Mesenchymal stem cell (in vitro differentiated cells and primary cell): ENCODE results near the gene BRD7.
A peak's percentile ranks its signal among the peaks of the same experiment; 100 is the strongest.

Source experiments
- DNase-seq: peaks from one replicate; pipeline ENCODE4 v3.0.0-alpha.2; 2013
- H2AFZ ChIP-seq: one replicate; pipeline ENCODE4 v1.6.1; 2013; ENCODE audit warnings: low read depth, mild to moderate bottlenecking, control low read depth, inconsistent platforms, low read length, moderate library complexity
- H2AK5ac ChIP-seq: 2 replicates; pipeline ENCODE4 v1.6.1; 2013; ENCODE audit warnings: low read length, moderate library complexity, mild to moderate bottlenecking, inconsistent platforms; ENCODE audit not compliant: severe bottlenecking
- H2BK120ac ChIP-seq: one replicate; pipeline ENCODE4 v1.6.1; 2013; ENCODE audit warnings: low read depth, mild to moderate bottlenecking, inconsistent platforms, low read length, moderate library complexity
- H2BK12ac ChIP-seq, 2 experiments: one replicate each; pipeline ENCODE4 v1.6.1; 2013; ENCODE audit warnings: inconsistent platforms in 2 of 2, low read length in 2 of 2, mild to moderate bottlenecking in 2 of 2, moderate library complexity in 2 of 2, control low read depth in 1 of 2
- H2BK15ac ChIP-seq: one replicate; pipeline ENCODE4 v1.6.1; 2013; ENCODE audit warnings: mild to moderate bottlenecking, low read depth, inconsistent platforms; ENCODE audit not compliant: poor library complexity, severe bottlenecking
- H2BK5ac ChIP-seq: 2 replicates; pipeline ENCODE4 v1.6.1; 2013; ENCODE audit warnings: low read depth, mild to moderate bottlenecking, low read length, control low read depth, inconsistent platforms; ENCODE audit not compliant: poor library complexity, severe bottlenecking
- H3K14ac ChIP-seq, 2 experiments: one replicate each; pipeline ENCODE4 v1.6.1; 2013; ENCODE audit warnings: inconsistent platforms in 2 of 2, low read length in 2 of 2, control low read depth in 1 of 2, mild to moderate bottlenecking in 1 of 2, moderate library complexity in 1 of 2
- H3K18ac ChIP-seq, 2 experiments: one replicate each; pipeline ENCODE4 v1.6.1; 2013; ENCODE audit warnings: inconsistent platforms in 2 of 2, low read length in 2 of 2, control low read depth in 1 of 2, low read depth in 1 of 2, mild to moderate bottlenecking in 1 of 2
- H3K23ac ChIP-seq, 2 experiments: one replicate each; pipeline ENCODE4 v1.6.1; 2013; ENCODE audit warnings: inconsistent platforms in 2 of 2, low read length in 2 of 2, mild to moderate bottlenecking in 2 of 2, moderate library complexity in 2 of 2, control low read depth in 1 of 2
- H3K27ac ChIP-seq: 2 replicates; pipeline ENCODE4 v1.5.1; 2013; ENCODE audit warnings: mild to moderate bottlenecking, moderate library complexity, low read length, control low read depth, inconsistent platforms; ENCODE audit not compliant: poor library complexity, severe bottlenecking
- H3K27me3 ChIP-seq, 2 experiments: 2 replicates each; pipeline versions ENCODE4 v1.6.1 to v1.7.0; 2013; ENCODE audit warnings: low read length in 2 of 2, mild to moderate bottlenecking in 2 of 2, moderate library complexity in 2 of 2, control low read depth in 1 of 2, inconsistent platforms in 1 of 2; ENCODE audit not compliant: control insufficient read depth in 1 of 2, insufficient read depth in 1 of 2
- H3K36me3 ChIP-seq, 2 experiments: 2 replicates each; pipeline versions ENCODE4 v1.6.1 to v1.7.0; 2013; ENCODE audit warnings: low read length in 2 of 2, control low read depth in 1 of 2, inconsistent platforms in 1 of 2, low read depth in 1 of 2, mild to moderate bottlenecking in 1 of 2; ENCODE audit not compliant: insufficient read depth in 2 of 2, control insufficient read depth in 1 of 2
- H3K4ac ChIP-seq, 2 experiments: one replicate each; pipeline ENCODE4 v1.6.1; 2013; ENCODE audit warnings: inconsistent platforms in 2 of 2, low read length in 2 of 2, mild to moderate bottlenecking in 2 of 2, moderate library complexity in 2 of 2, control low read depth in 1 of 2, low read depth in 1 of 2
- H3K4me1 ChIP-seq: 2 replicates; pipeline ENCODE4 v1.6.1; 2013; ENCODE audit warnings: low read depth, low read length, control low read depth; ENCODE audit not compliant: control insufficient read depth, insufficient read depth
- H3K4me2 ChIP-seq: 2 replicates; pipeline ENCODE4 v1.6.1; 2013; ENCODE audit warnings: low read length, mild to moderate bottlenecking, inconsistent platforms; ENCODE audit not compliant: poor library complexity, severe bottlenecking
- H3K4me3 ChIP-seq, 2 experiments: 2 replicates each; pipeline versions ENCODE4 v1.5.1 to v1.7.0; 2013; ENCODE audit warnings: low read length in 2 of 2, mild to moderate bottlenecking in 2 of 2, control low read depth in 1 of 2, low read depth in 1 of 2; ENCODE audit not compliant: insufficient read depth in 1 of 2
- H3K79me1 ChIP-seq: replicated peaks from 2 replicates; pipeline ENCODE4 v1.6.1; 2013; ENCODE audit warnings: mild to moderate bottlenecking, control low read depth, low read length, inconsistent platforms; ENCODE audit not compliant: poor library complexity, severe bottlenecking
- H3K9ac ChIP-seq: 2 replicates; pipeline ENCODE4 v1.7.0; 2013; ENCODE audit warnings: mild to moderate bottlenecking, low read length, moderate library complexity
- H3K9me3 ChIP-seq: 2 replicates; pipeline ENCODE4 v1.7.0; 2013; ENCODE audit warnings: mild to moderate bottlenecking, low read length; ENCODE audit not compliant: control insufficient read depth
- H4K8ac ChIP-seq: one replicate; pipeline ENCODE4 v1.6.1; 2013; ENCODE audit warnings: inconsistent platforms, mild to moderate bottlenecking, low read length, moderate library complexity
- H4K91ac ChIP-seq: one replicate; pipeline ENCODE4 v1.6.1; 2013; ENCODE audit warnings: mild to moderate bottlenecking, low read length, inconsistent platforms
- WGBS: methylation state at CpG from one replicate; pipeline ENCODE4 v1.1.7; 2013; ENCODE audit warnings: mixed read lengths; 5-methylcytosine and 5-hydroxymethylcytosine counted together

BRD7 gene

DNA sequence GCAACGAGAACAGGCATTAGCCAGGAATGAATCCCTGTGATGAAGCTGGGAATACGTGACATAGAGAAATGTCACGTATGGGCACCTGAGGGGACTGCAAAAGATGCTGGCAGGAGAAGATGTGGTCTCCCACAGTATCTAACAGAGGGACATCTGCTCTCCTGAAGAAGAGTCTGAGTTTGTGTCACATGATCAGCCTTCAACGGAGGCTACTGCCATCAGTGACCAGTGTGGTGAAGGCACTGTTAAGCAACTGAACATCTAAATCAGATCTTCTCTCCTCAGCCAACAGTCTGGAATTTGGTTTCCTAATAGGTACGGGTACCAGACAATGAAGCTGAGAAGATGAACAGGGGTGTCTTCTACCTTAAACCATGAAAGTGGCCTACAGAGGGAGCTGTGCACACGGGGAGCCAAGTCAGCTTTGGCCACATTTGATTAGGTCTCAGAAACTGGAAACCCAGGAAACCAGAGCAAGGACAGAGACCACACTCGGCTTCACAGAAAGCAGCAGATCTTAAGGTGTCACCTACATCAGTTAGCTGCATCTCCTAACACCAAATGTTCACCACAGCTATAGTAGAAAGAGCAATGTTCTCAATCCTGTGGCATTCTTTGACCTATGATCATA, 41.8 kb downstream of the BRD7 start:
- Histone ChIP-seq H3K14ac (no peak overlapping the region), H4K8ac (no peak overlapping the region), H3K4me3 (no peak overlapping the region), H3K27me3 (no peaks in the 10 kb centered on the region), H2BK12ac (no peak overlapping the region), H3K9ac (peak overlapping the region; percentile 52), H2AK5ac (no peak overlapping the region), H3K9me3 (no peaks in the 10 kb centered on the region), H2BK5ac (no peak overlapping the region), H2BK15ac (no peak overlapping the region), H3K4me2 (no peak overlapping the region), H3K4ac (no peak overlapping the region), H4K91ac (peak overlapping the region; percentile 31), H3K23ac (no peak overlapping the region), H3K4me1 (peaks cover 5% of the 10 kb centered on the region), H3K18ac (no peak overlapping the region), H3K36me3 (peaks cover 15 to 76% of the 10 kb centered on the region in 2 experiments), H3K27ac (no peak overlapping the region), H2AFZ (no peak overlapping the region), H3K79me1 (peaks cover 15% of the 10 kb centered on the region), H2BK120ac (no peak overlapping the region)
- DNase-seq: peak; percentile 44
- 83% methylated on average over 7 of the region's 7 CpGs for WGBS

DNA sequence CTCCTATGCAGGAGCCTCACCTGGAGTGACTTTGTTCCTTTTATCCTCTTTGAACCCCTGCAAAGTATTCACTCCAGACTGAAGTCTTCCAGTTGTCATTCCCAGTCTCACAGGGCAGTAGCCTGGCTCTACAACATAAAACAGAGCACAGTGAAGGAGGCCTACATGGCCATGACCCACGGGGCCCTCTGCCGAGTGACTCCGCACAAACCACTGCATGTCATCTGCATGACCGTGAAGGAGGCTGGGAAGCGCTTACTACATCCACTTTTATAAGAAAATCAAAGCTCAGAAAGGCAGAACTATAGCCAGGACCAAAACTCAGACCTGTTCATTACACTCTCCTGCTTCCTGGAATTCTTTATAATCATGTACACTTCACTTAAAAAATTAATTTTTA, 42.5 kb downstream of the BRD7 start:
- H2BK12ac ChIP-seq: no peak overlapping the region
- WGBS: 93% methylated on average over 5 of the region's 5 CpGs
- no peak overlapping the region for H3K4me3 ChIP-seq
- no peak overlapping the region for H2BK5ac ChIP-seq
- no peak overlapping the region for H2AK5ac ChIP-seq
- peaks cover 15 to 75% of the 10 kb centered on the region in 2 experiments for H3K36me3 ChIP-seq
- DNase-seq: no peak
- H3K18ac ChIP-seq: no peak overlapping the region
- H3K4me2 ChIP-seq: no peak overlapping the region
- no peak overlapping the region for H3K9ac ChIP-seq
- no peak overlapping the region for H3K14ac ChIP-seq
- H2BK120ac ChIP-seq: no peak overlapping the region
- H2BK15ac ChIP-seq: no peak overlapping the region
- no peaks in the 10 kb centered on the region for H3K27me3 ChIP-seq
- no peak overlapping the region for H4K8ac ChIP-seq
- no peak overlapping the region for H2AFZ ChIP-seq
- no peak overlapping the region for H3K4ac ChIP-seq
- H4K91ac ChIP-seq: no peak overlapping the region
- no peak overlapping the region for H3K23ac ChIP-seq
- H3K27ac ChIP-seq: no peak overlapping the region
- peaks cover 12% of the 10 kb centered on the region for H3K79me1 ChIP-seq
- H3K9me3 ChIP-seq: no peaks in the 10 kb centered on the region
- peaks cover 5% of the 10 kb centered on the region for H3K4me1 ChIP-seq

DNA sequence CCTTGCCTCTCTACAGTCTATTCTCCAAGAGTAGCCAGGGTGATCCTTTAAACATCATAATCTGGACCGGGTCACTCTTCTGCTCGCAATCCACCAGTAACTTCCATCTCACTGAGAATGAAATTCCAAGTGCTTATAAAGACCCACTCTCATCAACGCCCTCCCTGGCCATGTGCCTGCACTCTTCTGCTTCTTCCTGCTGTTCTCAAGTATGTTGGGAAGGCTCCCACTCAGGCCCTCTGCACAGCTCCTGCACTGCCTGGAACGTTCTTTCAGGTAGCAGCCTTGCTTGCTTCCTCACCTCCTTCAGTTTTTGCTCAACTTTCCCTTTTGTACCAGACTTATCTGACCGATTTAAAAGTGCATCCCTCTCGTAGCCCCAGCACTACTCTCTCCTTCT, 44.4 kb downstream of the BRD7 start:
- H3K27ac ChIP-seq: no peak overlapping the region
- H2BK5ac ChIP-seq: no peak overlapping the region
- no peak overlapping the region for H3K4ac ChIP-seq
- H2AK5ac ChIP-seq: no peak overlapping the region
- H2BK12ac ChIP-seq: no peak overlapping the region
- no peaks in the 10 kb centered on the region for H3K27me3 ChIP-seq
- peaks cover 12% of the 10 kb centered on the region for H3K79me1 ChIP-seq
- H3K23ac ChIP-seq: no peak overlapping the region
- no peak overlapping the region for H3K18ac ChIP-seq
- H3K4me3 ChIP-seq: no peak overlapping the region
- 96% methylated on average over 6 of the region's 6 CpGs for WGBS
- H3K14ac ChIP-seq: no peak overlapping the region
- no peak overlapping the region for H2BK120ac ChIP-seq
- no peak overlapping the region for H3K4me2 ChIP-seq
- H3K9ac ChIP-seq: no peak overlapping the region
- H4K8ac ChIP-seq: no peak overlapping the region
- DNase-seq: no peak
- H3K9me3 ChIP-seq: no peaks in the 10 kb centered on the region
- H4K91ac ChIP-seq: no peak overlapping the region
- peaks cover 24 to 89% of the 10 kb centered on the region in 2 experiments for H3K36me3 ChIP-seq
- no peak overlapping the region for H2BK15ac ChIP-seq
- H2AFZ ChIP-seq: no peak overlapping the region
- H3K4me1 ChIP-seq: peaks cover 3% of the 10 kb centered on the region

DNA sequence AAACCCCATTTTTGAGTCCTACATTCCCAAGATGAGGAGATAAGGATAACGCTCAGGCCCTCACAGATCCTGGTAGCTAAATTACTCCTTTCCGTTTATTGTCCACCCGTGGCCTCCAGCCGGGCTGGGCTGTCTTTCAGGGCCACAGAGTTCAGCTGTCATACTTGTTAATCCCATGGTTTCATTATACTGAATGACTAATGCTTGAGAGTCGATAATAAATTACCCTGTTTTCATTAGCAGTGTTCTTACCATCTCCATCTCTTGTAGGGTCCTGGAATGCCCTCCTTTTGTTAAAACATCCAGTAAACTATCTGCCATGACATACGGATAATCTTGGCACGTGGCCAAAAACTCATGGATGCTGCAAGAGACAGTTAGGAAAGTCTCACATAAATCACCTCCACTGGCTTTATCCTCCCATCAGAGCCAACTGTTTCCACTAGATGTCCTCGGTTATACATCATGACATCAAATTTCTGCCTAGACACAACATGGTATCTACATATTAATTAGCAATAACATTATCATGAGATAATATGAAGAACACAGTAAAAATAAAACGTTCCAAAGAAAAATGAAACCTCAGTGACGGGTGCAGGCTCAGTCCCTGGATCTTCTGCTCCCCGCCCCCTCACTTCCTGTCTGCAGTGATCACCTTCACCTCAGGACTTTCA, 45.3 kb downstream of the BRD7 start:
- Histone ChIP-seq H3K4me3 (no peak overlapping the region), H2AFZ (no peak overlapping the region), H2BK15ac (no peak overlapping the region), H4K91ac (no peak overlapping the region), H3K79me1 (peaks cover 12% of the 10 kb centered on the region), H3K9ac (no peak overlapping the region), H3K27ac (no peak overlapping the region), H3K23ac (no peak overlapping the region), H4K8ac (no peak overlapping the region), H2AK5ac (no peak overlapping the region), H3K4me2 (no peak overlapping the region), H3K27me3 (no peaks in the 10 kb centered on the region), H3K9me3 (no peaks in the 10 kb centered on the region), H3K14ac (no peak overlapping the region), H2BK12ac (no peak overlapping the region), H2BK120ac (no peak overlapping the region), H3K36me3 (peaks cover 28 to 90% of the 10 kb centered on the region in 2 experiments), H3K4me1 (no peaks in the 10 kb centered on the region), H3K4ac (no peak overlapping the region), H2BK5ac (no peak overlapping the region), H3K18ac (no peak overlapping the region)
- DNase-seq: peak; percentile 77
- 59% methylated on average over 10 of the region's 11 CpGs for WGBS
